CD1c-positive myeloid dendritic cell (primary cell): ENCODE measurements around the gene SLC12A6.
"Not testable (repeated sequence)": the region's sequence is repeated elsewhere in the genome, so short reads cannot be mapped to it uniquely, and the experiment has no call there.

Experiments used
- DNase-seq: peaks from one replicate; pipeline ENCODE4 v3.0.0-alpha.2; 2016; ENCODE audit errors: extremely low spot score

The SLC12A6 gene

DNA sequence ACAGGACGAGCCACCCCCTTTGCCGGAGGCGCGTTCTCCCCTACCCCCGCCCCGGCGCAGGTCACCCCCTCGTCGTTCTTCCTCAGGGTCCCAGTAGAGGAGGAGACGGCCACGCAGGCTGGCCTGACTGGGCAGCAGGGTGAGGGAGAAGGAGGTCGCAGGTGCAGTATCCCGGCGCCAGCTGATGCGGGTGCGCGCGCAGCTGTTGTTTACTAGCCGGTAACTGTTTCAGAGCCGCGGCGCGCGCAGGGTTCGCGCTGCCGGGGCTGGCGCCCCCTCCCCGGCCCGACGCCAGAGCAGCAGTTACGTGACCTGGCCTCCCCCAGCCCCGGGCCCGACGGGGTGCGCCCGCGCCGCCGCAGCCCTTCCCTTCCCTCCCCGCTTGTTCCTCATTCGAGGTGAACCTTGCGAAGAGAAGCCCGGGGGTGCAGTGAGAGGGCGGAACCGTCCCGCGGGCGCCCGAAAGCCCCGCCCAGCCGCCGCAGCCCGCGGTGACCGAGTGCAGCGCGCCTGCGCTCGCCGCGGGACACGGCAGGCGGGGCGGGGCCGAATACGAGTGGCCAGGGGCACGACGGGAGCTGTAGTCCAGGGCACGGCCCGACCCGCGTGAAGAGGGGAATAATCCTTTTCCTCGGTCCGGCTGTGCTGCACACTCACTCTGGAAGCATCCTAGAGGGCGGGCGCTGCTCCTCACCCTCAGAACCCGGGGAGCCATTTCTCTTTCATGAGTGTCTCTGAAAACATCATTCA lies at the start of gene SLC12A6:
Gene SLC12A6, minus strand, starts transcription at position 225 of the 750 bp plus-strand sequence. CDS start 1,101 bp downstream, outside the sequence.
- peak; percentile 98 for DNase-seq

DNA sequence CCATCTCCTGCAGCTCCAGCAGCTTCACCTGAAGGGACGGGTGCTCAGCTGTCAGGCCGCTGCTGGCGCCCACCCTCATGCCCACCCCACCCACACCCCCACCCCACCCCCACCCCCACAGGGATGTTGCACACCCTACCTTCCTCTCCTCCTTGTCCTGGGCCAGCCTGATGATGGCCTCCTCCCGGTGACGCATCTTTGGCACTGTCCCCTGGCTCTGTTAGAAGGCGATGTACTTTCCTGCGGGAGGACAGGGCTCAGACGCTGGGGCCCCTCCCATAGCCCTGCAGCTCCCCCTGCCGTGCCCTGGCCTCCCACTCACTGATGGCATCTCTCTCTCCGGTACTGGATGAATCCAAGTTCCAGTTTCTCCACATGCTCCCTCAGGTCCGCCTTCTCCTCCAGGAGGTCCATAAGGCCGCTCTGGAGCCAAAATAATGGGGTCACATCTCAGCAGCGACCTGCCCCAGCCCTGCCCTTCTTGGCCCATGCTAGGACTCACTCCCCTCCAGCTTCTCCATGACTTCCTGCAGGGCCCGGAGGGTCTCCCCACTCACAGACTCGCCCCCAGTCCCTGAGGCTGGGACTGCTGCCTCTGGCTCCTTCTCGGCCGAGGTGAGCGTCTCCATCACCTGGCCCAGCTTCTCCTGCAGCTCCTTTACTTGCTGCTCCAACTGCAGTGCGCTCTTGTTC lies 44.4 kb upstream of the SLC12A6 start:
- DNase-seq, result not testable (repeated sequence)

DNA sequence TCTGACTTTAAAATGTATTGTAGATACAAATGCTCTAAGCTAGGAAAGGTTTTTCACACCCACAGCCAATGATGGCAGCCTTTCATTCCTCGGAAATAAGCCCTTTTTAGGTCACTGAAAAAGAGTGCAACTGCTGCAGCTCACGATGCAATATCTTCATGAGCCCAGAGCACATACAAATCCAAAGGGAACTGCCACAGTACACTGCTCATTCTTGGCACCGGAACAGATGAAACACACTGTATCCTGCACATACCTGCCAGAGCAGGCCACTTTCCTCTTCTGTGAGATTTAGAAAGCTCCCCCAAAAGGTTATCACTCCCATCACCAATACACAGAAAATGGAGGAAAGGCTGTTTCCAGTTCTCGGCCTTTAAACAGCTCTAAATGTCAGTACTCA lies 42.9 kb upstream of the SLC12A6 start:
- not testable (repeated sequence) for DNase-seq

DNA sequence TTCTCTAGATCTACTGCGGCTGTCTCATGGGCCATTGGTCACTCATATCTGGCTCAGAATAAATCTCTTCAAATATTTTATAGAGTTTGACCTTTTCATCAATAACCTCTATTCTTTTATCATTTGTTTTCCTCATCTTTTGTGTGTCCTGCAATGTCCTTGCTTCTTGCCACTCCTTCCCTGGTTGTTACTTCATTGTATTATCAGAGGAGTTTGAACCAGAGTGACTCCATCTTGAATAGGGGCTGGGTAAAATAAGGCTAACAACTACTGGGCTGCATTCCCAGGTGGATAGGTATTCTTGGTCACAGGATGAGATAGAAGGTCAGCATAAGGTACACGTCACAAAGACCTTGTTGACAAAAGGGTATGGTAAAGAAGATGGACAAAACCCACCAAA lies 39.3 kb upstream of the SLC12A6 start:
- DNase-seq, result no peak

DNA sequence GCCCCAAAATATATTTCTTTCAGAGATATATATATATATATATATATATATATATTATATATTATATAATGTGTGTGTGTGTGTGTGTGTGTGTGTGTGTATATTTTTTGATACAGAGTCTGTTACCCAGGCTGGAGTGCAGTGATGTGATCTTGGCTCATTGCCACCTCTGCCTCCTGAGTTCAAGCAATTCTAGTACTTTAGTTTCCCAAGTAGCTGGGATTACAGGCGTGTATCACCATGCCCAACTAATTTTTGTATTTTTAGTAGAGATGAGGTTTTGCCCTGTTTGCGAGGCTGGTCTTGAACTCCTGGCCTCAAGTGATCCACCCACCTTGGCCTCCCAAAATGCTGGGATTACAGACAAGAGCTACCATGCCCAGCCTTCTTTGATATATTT lies 38.0 kb upstream of the SLC12A6 start:
- DNase-seq, result not testable (repeated sequence)

DNA sequence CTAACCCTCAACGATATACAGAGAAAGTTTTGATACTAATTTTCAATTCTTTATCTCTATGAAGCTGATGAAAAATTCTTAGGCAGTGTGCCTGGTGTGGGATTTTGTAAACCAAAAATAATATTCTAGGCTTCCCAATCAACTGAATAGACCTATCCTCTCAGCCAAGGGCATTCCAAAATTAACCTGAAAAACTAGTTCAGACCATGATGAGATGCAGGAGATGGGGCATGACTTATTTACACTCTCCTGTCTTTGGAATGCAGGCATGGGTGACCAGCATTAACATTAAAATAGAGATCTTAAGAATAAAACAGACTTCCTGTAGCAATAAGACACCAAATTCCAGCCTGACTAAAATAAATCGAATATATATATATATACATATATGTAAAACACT lies 37.2 kb upstream of the SLC12A6 start:
- DNase-seq, result no peak

DNA sequence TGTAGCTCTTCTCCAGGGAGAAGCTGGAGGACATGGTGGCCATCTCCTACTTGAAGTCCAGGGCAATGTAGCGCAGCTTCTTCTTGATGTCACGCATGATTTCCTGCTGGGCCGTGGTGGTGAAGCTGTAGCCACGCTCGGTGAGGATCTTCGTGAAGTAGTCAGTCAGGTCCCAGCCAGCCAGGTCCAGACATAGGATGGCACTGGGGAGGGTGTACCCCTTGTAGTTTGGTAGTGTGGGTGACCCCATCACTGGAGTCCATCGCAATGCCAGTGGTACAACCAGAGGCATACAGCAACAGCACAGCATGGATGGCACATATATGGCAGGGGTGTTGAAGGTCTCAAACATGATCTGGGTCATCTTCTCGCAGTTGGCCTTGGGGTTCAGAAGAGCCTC lies 36.4 kb upstream of the SLC12A6 start:
- no peak for DNase-seq

DNA sequence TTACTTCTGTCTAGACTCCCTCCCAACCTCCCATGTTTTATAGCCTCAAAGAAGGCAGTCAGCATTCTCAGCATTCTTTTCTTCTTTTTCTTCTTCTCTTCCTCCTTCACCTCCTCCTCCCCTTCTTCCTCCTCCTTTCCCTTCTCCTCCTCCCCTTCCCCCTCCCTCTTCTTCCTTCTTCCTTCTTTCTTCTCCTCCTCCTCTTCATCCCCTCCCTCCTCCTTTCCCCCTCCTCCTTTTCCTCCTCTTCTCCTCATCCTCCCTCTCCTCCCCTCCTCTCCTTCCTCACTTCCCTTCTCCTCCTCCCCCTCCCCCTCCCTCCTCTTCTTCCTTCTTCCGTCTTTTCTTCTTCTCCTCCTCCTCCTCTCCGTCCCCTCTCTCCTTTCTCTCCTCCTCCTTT lies 33.1 kb upstream of the SLC12A6 start:
- no peak for DNase-seq

DNA sequence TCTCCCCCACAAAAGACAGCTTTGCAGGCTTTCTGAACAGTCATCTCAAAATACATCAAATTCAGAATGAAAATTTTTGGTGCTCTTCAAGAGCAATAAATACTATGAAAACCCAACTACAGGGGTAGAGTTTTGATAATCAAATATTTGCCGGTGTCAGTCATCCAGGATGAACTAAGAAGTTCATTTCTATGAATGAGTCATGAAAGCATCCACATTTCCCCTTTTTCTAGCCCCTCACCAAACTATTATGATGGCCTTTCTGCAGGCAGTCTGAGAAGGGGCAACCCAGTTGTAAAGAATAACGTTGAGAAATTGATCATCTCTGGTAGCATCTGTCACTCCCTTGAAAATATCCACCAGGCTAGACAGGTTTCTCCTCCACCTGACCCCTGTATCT lies 32.5 kb upstream of the SLC12A6 start:
- DNase-seq, result no peak

DNA sequence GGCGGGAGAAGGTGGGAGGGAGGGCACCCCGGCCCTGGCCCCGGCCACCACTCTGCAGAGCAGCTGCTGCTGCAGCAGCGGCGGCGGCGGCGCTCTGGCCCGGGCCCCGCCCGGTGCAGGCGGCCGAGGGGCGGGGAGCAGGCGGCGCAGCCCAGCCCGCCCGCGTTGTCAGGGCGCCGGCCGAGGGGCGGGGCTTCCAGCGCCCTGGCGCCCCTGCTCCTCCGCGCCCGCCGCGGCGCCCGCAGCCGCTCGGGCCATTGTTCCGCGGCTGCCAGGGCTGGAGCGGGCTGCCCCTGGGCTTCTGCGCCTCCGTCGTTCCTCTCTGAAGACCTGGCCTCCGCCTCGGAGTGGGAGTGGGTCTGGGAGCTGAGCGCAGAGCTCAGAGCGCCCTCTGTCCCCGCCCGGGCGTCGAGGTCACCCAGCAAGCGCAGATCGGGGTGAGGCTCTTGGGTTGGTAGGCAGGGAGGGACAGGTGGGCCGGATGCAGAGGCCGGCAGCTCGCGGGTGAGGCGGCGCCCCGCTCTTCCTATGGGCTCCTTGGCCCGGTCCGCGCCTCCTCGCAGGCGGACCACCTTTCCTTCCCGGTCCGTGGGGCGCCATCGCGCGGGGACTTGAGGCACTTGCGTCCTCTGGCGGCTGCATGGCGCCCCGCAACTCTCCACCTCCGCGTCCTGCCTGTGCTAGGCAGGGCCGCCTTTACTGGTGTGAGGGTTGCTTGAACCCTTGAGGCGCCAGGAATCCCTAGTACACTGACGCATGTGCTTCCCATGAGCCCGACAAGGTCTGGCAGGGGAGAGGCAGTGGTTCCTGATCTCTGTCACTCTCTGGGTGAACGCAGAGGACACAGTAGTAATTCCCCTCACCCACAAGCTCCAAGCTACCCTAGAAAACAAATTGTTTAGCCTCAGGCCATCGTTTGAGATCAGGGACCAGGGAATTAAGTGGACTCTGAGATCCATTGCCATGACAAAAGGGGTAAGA lies 29.8 kb upstream of the SLC12A6 start, which contains the start of gene LPCAT4:
Gene LPCAT4, minus strand, starts transcription at position 96 of the 981 bp plus-strand sequence. CDS start 96 bp downstream, outside the sequence.
- peak; percentile 92 for DNase-seq

DNA sequence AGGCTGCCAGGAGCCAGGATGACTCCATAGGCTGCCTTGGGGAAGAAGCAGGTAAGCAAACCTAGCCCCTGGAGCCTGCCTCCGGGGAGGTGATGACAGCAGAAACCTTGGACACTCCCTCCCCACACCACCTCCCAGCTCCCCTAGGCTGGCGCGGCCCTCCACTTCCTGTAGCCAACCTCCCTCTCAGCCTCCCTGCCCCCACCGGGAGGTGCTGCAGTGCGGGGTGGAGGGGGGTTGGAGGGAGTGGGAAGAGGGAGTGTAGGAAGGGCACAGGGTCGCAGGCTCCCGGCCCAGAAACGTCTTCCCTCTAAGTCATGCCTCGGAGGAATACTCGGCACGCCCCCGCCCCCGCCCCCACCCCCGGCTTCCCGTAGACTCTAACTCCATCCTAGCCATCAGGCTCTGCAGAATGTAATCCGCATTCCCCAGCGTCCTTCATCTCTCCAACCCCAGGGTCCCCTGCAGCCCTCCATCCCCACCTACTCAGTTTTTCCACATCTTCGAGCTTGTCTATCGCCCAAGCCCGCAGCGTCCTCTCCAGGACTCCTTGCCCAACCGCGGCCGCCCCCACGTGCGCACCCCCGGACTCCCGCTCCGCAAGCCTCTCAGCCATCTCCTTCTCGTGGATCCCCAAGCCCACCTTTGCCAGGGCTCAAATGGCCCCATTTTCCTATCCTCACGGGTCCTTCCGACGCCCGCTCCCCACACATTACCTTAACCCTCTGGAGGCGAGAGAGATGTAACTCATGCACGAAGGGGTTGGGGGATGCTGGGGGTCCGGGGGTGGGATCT lies 28.9 kb upstream of the SLC12A6 start:
- DNase-seq, result peak; percentile 31

DNA sequence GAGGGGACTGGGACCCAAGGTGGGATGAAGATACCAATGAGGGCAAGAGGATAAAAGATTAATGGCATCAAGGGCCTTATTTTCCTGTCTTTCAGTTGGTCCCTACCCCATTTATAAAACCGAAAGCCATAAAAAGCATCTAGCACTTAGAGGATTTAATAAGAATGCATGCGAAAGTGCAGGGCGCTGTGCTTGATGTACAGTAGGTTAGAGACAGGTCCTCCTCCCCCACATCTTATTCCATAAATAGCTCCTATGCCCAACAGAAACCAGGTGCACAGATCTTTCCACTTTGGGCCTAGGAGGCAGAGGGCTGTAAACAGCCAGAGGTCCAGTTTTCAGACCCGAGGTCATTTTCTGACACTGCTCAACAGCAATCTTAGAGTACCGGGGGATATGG lies 28.3 kb upstream of the SLC12A6 start:
- no peak for DNase-seq

DNA sequence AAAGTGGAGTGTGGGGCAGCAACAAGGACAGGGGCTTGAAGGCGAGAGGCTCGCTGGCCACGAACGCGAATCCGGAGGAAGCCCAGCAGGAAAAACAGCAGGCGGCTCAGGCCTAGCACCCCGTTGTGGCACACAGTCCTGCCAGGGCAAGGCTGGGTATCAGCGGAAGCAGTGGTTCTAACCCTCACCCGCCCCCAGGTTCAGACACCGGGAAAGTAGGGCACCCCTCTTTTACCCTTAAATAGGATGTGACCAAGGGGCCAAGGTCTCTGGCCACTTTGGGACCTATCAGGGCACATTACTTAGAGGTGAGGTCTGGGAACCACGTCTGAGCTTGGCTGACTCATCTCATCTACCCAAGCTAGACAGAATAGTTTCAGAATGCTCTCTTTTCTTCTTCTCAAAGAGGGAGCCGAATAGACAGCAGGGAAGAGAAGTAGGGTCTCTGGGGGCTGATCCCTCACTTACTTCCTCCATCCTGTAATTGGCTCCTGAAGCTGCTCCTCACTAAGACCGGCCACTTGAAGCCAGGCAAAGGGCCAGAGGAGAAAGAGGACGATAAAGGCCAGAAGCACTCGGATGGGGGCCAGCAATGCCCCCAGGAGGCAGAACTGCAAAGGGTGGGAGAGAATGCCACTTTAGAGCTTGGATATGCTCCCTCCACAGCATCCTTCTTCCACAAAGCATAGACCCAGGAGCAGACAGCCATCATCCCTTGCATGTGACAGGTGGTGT lies 27.7 kb upstream of the SLC12A6 start:
- no peak for DNase-seq

DNA sequence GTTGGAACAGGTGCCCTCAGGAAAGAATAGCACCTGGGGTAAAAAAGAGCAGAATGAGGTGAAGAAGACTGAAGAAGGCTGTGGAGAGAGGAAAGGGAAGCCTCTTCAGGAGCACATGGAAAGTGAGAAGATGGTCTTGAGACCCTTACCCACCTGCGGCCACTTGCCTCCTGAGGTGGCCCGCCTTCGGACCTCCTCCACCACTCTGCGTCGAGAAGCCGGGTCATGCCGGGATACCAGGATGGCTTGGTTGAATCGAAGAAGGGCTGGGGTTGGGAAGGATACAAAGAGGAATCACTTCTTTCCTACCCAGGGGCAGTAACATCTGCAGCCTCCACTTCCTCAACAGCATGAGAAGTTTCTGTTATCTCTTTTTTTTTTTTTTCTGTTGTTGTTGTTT lies 26.5 kb upstream of the SLC12A6 start:
- DNase-seq, result no peak

DNA sequence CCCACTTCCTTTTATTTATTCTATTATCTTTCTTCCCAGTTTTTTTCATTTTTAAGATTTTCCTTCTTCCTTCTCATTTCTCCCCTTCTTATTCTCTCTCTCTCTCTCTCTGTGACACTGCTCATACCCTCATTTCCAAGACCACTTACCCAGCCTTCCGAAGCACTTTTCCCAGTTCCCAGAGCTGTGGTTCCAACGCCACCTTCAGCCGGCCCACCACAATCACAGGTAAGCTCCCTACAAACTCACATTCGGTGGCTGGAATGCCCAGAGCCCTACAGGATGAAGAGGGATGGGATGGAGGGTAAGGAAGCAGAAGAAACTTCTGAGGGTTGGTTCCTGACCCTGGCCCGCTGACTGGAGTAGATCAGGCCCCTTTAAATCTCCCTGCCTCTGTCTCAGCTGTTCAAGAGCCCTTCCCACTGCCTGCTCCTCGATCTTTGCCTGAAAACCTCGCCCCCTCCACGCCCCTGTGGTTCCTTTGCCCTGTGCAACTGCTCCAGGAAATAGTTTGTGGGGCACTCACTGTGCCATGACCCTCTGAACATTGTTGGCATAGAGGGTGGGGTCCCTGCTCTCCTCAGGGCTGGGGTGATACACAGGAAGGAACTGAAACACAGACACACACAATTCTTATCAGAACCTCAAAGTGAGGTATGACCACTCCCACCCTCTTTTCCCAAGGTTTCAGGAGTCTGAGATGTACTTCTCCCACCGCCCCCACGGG lies 24.6 kb upstream of the SLC12A6 start:
- no peak for DNase-seq

DNA sequence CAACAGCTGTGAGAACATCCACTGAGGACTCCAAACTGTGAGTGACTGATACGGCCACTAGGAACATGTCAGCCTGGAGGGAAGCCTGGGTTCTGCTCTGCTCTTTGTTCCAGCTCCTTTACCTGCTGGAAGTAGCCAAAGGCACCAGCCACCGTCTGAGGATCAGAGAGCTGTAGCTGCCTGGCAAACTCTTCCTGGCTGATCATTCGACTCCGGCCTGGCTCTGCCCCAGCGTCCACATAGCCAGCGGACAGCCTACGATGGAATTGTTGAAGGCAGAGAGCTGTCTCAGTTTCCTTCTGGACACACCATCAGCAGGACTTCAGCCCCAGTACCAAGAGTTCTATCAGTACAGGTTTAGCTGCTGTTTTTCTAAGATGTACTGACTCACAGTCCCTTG lies 23.7 kb upstream of the SLC12A6 start:
- no peak for DNase-seq

DNA sequence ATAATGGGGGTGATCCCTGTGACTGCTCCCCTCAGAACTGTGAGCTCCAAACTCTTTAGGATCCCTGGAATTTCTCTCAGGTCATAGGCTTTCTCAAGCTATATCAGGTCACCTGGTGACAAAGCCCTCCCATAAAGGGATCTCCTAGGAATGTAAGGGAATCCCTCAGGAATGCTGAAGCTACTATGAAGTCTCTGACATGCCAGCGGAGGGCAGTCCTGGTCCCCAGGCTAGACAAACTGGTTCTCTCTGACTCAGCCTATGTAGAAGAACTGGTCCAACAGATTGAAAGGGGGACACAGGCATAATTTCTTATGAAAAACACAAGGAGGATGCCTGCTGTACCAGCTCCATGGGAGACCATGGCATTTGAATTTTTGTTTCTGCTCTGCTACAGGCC lies 22.7 kb upstream of the SLC12A6 start:
- no peak for DNase-seq

DNA sequence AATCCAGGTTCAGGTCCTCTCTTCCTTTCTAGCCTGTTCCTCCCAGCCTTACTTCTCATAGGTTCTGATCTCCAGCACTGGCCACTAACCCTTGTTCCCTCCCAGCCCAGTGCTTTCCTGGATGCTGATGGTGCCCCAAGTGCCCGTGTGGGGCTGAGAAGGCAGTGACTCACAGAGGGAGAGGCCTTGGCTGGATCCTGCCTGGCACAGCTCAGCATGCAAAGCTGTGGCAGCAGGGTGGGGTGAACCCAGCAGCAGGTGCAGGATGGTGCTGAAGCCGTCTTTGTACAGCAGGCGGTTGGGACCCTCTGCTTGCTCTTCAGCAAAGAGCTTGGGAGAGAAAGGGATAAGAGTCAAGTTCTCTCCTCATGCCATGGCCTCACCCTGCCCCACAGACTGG lies 21.8 kb upstream of the SLC12A6 start:
- DNase-seq, result no peak

DNA sequence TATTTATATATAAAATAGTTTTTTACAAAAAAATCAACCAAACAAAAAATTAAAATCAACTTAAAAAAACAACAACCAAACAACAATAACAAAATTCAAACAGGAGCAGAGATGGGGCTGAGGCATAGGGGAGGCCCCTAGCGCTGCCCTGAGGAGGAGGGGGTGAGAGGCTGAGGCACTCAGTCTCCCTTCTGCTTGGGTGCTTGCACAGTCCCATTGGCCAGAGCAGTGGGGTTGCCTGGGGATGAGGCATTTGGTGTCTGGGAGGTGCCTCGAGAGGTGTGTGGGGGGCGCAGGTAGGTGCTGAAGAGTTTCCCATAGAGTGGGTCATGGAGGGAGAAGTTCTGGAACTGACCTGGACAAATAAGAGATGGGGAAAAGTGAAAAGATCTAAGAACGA lies 21.4 kb upstream of the SLC12A6 start:
- no peak for DNase-seq

DNA sequence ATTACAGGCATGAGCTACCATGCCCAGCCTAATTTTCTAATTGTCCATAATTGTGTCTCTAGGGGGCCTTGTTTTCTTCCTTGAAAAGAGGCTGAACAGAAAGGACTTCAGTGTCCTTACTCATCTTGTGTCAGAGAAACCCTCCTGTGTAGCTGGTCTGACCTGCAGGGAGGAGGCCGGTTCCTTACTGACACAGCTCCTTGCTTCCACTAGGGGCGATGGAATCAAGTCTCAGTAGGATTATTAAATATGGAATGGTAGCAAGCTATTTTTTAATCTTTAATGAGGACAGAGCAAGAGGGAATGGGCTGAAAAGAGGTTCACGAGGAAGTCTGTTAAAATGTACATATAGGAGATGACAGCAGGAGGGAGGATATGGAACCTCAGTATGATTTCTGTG lies 20.8 kb upstream of the SLC12A6 start:
- no peak for DNase-seq
